NT2/D1 (cell line): Measurements from ENCODE around the gene RPL18.

Experiments used
- SUZ12 ChIP-seq: IDR thresholded peaks from 2 replicates; pipeline ENCODE4 v1.6.1; 2011; ENCODE audit not compliant: insufficient read length, insufficient read depth; ENCODE audit errors: extremely low read depth
- YY1 ChIP-seq: IDR thresholded peaks from 2 replicates; pipeline ENCODE4 v1.6.1; 2011; ENCODE audit not compliant: insufficient read length, insufficient read depth

- TF ChIP-seq YY1 (no peak), SUZ12 (no peak)
Observed at GRCh38 chr19:48663667-48664066, 44.7 kb upstream of the RPL18 start.
